Activated naive CD4-positive, alpha-beta T cell treated with anti-CD3 and anti-CD28 coated beads, Interleukin-2, amount 50 U/mL, for 16 hours (primary cell): ENCODE data around the gene ZNF837.
A peak's percentile ranks its signal among the peaks of the same experiment; 100 is the strongest.

Source experiments
- DNase-seq: peaks from one replicate; pipeline ENCODE4 v3.0.0-alpha.2; 2020

Gene ZNF837

GRCh38 chr19:58367698-58368454 lies 13.0 kb downstream of the ZNF837 start:
- no peak for DNase-seq

DNA sequence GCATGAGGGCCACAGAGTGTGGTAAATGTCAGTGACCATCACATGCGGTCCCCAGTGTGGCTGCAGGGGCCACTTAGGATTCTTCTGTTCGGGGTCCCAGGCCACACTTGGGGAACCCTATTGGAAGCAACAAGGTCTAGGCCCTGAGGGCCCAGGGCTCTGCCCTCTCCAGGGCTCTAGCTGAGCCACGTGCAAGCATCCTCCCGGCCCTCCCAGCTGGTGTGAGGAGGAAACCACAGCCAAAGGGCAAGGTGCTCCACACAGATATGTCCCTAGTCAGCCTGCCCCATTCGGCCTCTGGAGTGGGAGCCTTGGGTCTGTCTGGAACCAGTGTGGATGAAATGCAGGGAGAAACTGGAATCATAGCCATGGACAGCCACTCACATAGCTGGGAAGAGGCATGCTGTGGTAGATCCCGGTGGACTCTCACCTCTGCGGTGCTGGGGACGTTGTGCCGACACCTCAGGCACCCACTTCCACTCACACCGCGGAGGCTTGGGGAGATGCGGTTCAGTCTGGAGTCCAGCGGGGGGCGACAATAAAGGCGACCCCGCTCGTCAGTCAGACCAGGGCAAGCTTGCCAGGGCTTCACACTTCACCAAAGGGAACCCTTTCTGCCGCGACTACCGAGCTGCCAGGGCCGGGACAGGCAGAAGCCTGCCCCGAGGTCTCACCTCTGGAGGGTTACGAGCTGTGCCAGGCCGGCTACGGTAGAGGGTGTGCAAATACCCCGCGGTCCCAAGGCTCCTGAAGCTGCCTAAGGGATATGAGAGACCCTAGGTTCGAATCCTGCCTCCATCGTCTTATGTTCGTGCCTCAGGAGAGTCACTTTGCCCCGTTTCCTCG lies 14.0 kb downstream of the ZNF837 start:
- no peak for DNase-seq

DNA sequence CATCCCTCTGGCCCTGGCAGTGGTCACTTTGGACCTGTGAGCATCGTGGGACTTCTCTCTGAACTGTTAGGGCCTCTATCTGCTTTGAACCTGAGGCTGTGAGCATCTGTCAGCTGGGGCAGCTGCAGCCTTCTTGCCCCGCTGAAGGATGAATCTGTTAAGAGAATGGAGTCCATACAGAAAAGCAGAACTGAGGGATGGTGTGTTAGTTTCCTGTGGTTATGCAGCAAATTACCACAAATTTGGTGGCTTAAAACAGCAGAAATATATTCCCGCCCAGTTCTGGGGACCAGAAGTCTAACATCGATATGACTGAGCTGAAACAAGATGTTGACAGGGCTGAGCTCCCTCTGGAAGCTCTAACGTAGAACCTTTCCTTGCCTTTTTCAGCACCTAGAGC lies 16.7 kb downstream of the ZNF837 start:
- no peak for DNase-seq

DNA sequence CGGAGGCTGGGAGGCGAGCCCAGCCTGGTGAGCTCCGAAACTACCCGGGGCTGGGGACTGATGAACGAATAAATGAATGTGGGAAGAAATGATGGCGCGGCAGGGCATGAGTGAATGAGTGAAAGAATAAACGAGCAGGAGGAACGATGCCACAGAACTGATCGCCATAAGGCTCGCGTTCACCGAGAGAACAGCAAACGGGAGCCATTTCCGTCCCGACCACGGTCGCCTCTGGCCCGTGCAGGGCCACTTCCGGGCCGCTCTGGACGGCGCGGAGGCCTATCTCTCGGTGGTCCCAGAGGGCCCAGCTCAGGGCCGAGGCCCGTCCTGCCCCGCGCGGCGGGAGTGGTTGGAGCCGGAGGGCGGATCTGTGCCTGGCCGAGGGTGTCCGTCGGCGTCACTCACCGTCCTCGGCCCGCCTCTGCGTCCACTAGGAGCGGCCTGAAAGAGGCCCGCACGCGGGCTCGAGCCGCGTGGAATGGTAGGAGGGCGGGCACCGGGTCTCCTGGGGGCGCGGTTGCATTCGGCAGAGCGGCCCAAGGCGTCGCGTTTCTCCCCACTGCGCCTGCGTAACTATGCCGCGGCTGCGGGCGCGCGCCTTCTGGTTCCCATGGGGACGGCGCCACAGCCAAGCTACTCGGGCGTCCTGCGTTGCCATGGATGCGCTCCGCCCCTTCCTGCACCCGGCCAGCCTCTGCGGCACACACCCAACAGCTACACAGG lies 18.4 kb downstream of the ZNF837 start, which contains the start of gene ZNF497:
TSS of gene ZNF497 (minus strand) at position 480 of the 723 bp plus-strand sequence. CDS start 5,116 bp downstream, outside the sequence.
- DNase-seq: peak; percentile 97

GRCh38 chr19:58361900-58362271 lies 18.9 kb downstream of the ZNF837 start:
- peak; percentile 55 for DNase-seq

GRCh38 chr19:58357481-58358145 lies 23.2 kb downstream of the ZNF837 start:
- DNase-seq: no peak

- DNase-seq: no peak
These were observed 23.9 kb downstream of the ZNF837 start for GRCh38 chr19:58356766-58357480.

DNA sequence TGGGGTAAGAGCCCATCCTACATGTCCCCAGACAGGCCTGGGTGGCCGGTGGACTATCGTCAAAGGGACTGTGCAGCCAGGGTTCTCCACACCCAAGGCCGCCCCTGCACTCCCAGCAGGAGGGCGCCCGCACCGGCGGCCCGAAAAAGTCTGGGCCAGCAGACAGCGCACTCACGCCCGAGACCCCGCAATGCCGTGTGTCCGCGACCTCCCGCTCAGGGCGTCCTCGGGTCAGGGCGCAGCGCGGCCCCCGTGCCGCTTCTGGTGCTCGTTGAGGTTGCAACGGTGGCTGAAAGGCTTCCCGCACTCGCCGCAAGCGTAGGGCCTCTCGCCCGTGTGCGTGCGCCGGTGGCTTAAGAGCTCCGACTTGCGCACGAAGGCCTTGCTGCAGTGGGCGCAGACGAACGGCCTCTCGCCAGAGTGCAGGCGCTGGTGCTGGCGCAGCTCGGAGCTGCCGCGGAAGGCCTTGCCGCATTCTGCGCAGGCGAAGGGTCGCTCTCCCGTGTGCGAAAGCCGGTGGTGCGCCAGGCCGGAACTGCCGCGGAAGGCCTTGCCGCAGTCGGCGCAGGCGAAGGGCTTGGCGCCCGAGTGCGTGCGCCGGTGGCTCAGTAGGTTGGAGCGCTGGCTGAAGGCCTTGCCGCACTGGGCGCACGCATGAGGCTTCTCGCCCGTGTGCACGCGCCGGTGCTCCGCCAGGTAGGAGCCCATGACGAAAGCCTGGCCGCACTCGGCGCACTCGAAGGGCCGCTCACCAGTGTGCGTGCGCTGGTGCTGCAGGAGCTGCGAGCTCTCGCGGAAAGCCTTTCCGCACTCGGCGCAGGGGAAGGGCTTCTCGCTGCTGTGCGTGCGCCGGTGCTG lies 24.7 kb downstream of the ZNF837 start:
- peak; percentile 53 for DNase-seq

GRCh38 chr19:58355215-58355796 lies 25.5 kb downstream of the ZNF837 start:
- DNase-seq: no peak

DNA sequence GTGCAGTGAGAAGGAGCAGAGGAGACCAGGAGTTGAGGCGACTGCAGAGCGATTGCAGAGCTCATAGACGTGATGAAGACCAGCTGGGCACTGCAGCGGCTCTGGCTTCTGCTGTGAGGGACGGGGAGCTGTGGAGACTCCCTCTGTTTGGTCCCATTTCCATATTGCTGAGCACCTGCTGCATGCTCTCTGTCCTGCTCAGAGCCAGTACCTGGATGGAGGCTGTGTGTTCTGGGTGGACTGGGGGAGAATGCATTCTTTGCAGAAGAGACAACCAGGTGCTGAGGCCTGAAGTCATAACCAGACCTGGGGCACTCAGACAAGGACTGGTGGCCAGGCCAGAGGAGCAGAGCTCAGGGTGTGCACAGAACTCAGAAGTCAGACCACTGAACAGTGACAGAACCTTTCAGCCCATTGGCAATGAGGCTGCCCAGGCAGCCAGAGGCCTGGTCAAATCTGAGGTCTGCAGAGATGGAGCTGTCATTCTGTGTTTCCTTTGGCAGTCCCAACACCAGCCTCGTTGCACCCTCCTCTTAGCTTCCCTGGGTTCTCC lies 26.3 kb downstream of the ZNF837 start:
- DNase-seq: no peak

- no peak for DNase-seq
These were observed 26.9 kb downstream of the ZNF837 start for GRCh38 chr19:58353717-58354477.

DNA sequence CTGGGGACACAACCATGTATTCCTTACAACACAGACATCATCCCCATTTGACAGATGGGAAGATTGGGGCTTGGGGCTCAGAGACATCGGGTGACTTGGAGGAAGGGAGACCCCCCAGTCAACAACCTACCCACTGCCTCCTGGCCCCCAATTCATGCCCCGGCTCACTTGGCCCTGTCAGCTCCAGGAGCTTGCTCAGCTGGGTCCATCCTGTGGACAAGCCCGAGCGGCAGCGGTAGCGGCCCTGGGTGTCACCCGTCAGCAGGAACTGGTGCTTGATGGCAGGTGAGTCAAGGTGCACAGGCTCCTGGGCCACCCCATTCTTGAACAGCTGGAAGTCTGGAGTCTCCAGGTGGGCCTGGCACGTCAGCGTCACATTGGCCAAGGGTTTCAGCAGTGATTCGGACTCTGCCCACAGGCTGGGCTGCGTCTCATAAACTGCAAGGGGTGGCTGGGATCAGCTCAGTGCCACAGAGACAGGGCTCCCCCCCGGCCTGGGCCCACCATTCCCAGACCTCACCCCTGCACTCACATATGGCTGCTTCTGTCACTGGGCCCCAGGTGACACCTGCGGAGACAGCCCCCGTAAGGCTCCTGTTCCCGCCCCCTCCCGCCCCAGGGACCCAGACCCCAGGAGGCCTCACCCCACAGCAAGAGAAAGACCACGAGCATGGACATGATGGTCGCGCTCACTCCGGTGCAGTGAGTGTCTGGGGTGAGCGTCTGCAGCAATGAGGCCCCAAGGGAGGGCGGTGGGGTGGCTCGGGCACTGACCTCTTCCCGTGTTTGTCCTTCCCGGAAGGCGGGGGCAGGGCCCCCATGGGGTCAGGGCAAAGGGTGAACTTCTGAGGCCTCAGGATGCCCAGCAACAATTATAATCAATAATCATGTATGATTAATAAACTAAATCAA lies 27.8 kb downstream of the ZNF837 start, which contains the start of gene A1BG:
TSS of gene A1BG (minus strand) at position 733 of the 912 bp plus-strand sequence. CDS start at position 678, 55 bp downstream.
- no peak for DNase-seq

DNA sequence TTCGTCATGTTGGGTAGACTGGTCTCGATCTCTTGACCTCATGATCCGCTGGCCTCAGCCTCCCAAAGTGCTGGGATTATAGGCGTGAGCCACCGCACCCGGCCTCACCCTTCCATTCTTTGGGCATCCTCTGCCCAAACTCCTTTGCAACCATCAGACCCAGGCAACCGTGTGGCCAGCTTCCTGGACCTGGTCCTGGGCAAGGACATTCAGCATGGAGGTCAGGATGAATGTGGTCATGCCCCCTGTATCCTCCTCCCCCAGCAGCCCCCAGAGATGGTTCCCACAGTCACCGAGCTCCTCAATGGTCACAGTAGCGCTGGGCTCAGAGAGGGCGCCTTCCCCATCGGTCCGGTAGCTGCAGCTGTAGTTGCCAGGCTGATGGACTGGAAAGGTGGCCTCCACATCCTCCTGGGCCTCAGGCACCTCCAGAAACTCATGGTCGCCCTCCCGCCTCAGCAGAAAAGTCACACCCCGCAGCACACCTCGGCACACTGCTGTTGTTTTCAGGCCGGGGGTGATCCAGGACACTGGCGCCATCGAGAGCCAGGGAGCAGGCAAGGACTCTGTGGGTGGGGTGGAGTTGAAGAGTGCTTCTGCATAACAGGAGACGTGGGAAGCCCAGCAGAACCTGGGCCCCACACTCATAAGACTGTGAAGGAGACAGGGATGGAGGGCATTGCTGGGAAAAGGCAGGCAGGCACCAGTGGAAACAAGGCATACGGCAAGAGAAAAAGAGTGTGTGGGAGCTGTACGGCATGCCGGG lies 28.7 kb downstream of the ZNF837 start:
- no peak for DNase-seq

GRCh38 chr19:58351558-58351878 lies 29.3 kb downstream of the ZNF837 start:
- no peak for DNase-seq

DNA sequence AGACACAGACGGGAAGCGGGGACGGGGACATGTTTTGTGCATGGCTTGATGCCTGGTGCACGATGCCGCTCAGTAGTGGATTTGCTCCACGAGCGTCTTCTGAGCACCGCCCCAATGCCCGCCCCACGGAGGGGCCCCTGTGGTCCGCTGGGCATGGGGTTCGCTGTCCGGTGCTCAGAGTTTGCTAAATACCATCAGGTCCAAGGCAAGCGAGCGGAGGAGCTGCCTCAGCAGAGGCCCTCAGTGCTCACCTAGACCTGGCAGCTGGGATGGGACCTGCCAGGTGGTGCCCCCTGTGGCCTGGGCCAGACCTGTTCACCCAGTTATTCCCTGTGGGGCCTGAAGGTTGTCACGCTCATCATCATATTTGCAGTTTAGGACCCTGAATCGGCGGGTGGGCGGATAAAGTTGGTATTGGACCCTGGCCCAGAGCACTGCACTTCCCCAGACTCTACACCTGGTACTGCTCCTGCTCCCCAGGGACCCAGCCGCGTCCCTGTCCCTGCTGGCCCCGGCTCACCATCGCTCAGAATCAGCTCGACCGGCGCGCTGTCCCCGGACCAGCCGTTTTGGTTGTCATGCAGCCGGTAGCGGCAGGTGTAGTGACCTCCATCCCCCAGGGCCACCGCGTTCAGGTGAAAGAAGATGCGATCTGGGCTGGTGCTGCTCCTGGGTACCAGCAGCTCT lies 29.8 kb downstream of the ZNF837 start:
- no peak for DNase-seq

DNA sequence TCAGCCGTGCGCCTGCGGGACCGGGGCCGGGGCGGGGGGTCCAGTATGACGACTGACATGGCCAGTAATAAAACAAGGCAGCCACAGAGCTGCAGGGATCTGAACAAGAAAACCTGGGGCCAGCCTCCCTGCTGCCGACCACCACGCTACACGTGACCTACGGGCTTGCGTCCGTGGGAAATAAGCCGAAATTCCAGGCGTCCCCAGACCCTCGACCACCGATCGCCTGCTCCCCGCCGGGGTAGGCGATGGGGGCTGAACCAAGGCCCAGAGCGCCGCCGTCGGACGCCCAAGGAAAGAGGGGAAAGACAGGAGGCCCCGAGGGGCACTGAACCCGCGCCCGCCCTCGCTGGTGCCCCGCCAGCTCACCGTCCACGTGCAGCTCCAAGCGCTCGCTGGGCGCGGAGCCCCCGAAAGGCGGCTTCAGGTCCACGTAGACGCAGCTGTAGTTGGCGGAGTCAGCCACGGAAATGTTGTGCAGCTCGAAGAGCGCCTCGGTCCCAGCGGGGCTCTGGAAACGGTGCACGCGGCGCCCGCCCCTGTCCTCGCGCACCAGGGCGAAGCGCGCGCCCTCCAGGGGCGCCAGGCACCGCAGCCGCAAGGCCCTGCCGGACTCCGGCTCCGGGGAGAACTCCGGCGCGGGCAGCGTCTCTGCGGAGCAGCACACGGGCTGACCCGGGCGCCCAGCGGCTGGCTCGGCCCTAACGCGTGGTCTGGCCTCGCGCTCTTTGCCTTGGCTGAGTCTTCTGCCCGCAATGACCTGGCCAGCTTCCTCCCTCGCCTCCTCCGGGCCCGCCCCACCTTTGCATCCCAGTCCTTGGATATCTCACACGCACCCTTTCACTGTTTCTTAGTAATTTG lies 30.6 kb downstream of the ZNF837 start:
- DNase-seq: no peak
